HEK293T (cell line): ENCODE data around the gene PDXK.

Experiments used
- ARNT ChIP-seq: fragments of 450-650 bp; IDR thresholded peaks from 2 replicates; pipeline ENCODE4 v1.6.1; 2017; ENCODE audit warnings: mild to moderate bottlenecking
- BHLHE40 ChIP-seq: fragments of 450-650 bp; IDR thresholded peaks from 2 replicates; pipeline ENCODE4 v1.6.1; 2016; ENCODE audit warnings: mild to moderate bottlenecking, moderate library complexity, borderline replicate concordance
- ELF4 ChIP-seq: fragments of 450-650 bp; IDR thresholded peaks from 2 replicates; pipeline ENCODE4 v1.6.1; 2017; ENCODE audit warnings: antibody characterized with exemption
- FOXA1 ChIP-seq: fragments of 450-650 bp; IDR thresholded peaks from 2 replicates; pipeline ENCODE4 v1.6.1; 2016; ENCODE audit warnings: mild to moderate bottlenecking
- HDGF ChIP-seq: fragments of 450-650 bp; IDR thresholded peaks from 2 replicates; pipeline ENCODE4 v1.6.1; 2017; ENCODE audit warnings: antibody characterized with exemption, borderline replicate concordance
- LEF1 ChIP-seq: fragments of 450-650 bp; IDR thresholded peaks from 2 replicates; pipeline ENCODE4 v1.6.1; 2017; ENCODE audit warnings: mild to moderate bottlenecking, borderline replicate concordance
- NFRKB ChIP-seq: fragments of 450-650 bp; IDR thresholded peaks from 2 replicates; pipeline ENCODE4 v1.6.1; 2016; ENCODE audit warnings: mild to moderate bottlenecking, moderate library complexity
- SP1 ChIP-seq: fragments of 450-650 bp; IDR thresholded peaks from 2 replicates; pipeline ENCODE4 v1.6.1; 2017
- SUZ12 ChIP-seq: fragments of 450-650 bp; IDR thresholded peaks from 2 replicates; pipeline ENCODE4 v1.6.1; 2016; ENCODE audit warnings: mild to moderate bottlenecking
- TARDBP ChIP-seq: fragments of 450-650 bp; IDR thresholded peaks from 2 replicates; pipeline ENCODE4 v1.6.1; 2016
- ZNF384 ChIP-seq: fragments of 450-650 bp; IDR thresholded peaks from 2 replicates; pipeline ENCODE4 v1.6.1; 2016

- no peak for TF ChIP-seq SP1
- TF ChIP-seq ZNF384: no peak
- TF ChIP-seq ARNT: no peak
- no peak for TF ChIP-seq SUZ12
- TF ChIP-seq FOXA1: no peak
- no peak for TF ChIP-seq TARDBP
- no peak for TF ChIP-seq BHLHE40
- TF ChIP-seq ELF4: no peak
- TF ChIP-seq NFRKB: no peak
- TF ChIP-seq LEF1: no peak
- no peak for TF ChIP-seq HDGF
Measured at GRCh38 chr21:43768868-43769167, 49.9 kb downstream of the PDXK start.
